DND-41 (cell line): ENCODE data around the gene FAM180A.
"Not testable (repeated sequence)": the region's sequence is repeated elsewhere in the genome, so short reads cannot be mapped to it uniquely, and the experiment has no call there.

ENCODE experiments used
- ATAC-seq: fragments of 200-7000 bp; cut with Tn5 transposase; 3 replicates; pipeline ENCODE4 v1.9.1; 2021; ENCODE audit warnings: low read depth; ENCODE audit not compliant: insufficient read depth
- DNase-seq: peaks from one replicate; pipeline ENCODE4 v3.0.0-alpha.2; 2020
- H2AFZ ChIP-seq: 2 replicates; pipeline ENCODE4 v1.6.0; 2012; ENCODE audit warnings: low read depth, low read length
- H3K27ac ChIP-seq: 2 replicates; pipeline ENCODE4 v1.5.1; 2012; ENCODE audit warnings: low read length, inconsistent platforms
- H3K27me3 ChIP-seq: fragments of 200-600 bp; sonication (generic); 2 replicates; pipeline ENCODE4 v1.6.0; 2012; ENCODE audit warnings: low read length, mild to moderate bottlenecking, inconsistent platforms; ENCODE audit not compliant: insufficient read depth, poor library complexity
- H3K36me3 ChIP-seq: 2 replicates; pipeline ENCODE4 v1.5.1; 2012; ENCODE audit warnings: low read length, inconsistent platforms; ENCODE audit not compliant: insufficient read depth
- H3K4me1 ChIP-seq: 2 replicates; pipeline ENCODE4 v1.5.1; 2012; ENCODE audit warnings: mild to moderate bottlenecking, low read length; ENCODE audit not compliant: insufficient read depth
- H3K4me2 ChIP-seq: 2 replicates; pipeline ENCODE4 v1.6.0; 2012; ENCODE audit warnings: mild to moderate bottlenecking, moderate library complexity, low read length, inconsistent platforms; ENCODE audit not compliant: insufficient read depth
- H3K4me3 ChIP-seq, 2 experiments: fragments of 200-600 bp in 1 of 2; shearing (Covaris generic) in 1 of 2; 2 replicates each; pipeline ENCODE4 v1.5.1; 2012 to 2016; ENCODE audit warnings: inconsistent platforms in 2 of 2, low read length in 2 of 2, mild to moderate bottlenecking in 2 of 2, low read depth in 1 of 2, moderate library complexity in 1 of 2
- H3K79me2 ChIP-seq: 2 replicates; pipeline ENCODE4 v1.6.0; 2012; ENCODE audit warnings: low read length, inconsistent platforms; ENCODE audit not compliant: insufficient read depth
- H3K9ac ChIP-seq: 2 replicates; pipeline ENCODE4 v1.6.0; 2012; ENCODE audit warnings: low read depth, mild to moderate bottlenecking, inconsistent platforms, low read length, moderate library complexity
- H3K9me3 ChIP-seq: 2 replicates; pipeline ENCODE4 v1.5.1; 2012; ENCODE audit warnings: low read length, moderate library complexity, mild to moderate bottlenecking, inconsistent platforms; ENCODE audit not compliant: insufficient read depth, severe bottlenecking
- H4K20me1 ChIP-seq: 2 replicates; pipeline ENCODE4 v1.6.0; 2012; ENCODE audit warnings: low read length; ENCODE audit not compliant: insufficient read depth
- CTCF ChIP-seq: IDR thresholded peaks from 2 replicates; pipeline ENCODE4 v1.5.1; 2012; ENCODE audit warnings: borderline replicate concordance, low read length, moderate library complexity, mild to moderate bottlenecking; ENCODE audit not compliant: poor library complexity, severe bottlenecking; ENCODE audit errors: extremely low read depth
- EZH2 ChIP-seq: IDR thresholded peaks from 3 replicates; pipeline ENCODE4 v1.6.1; 2012; ENCODE audit warnings: borderline replicate concordance, low read depth, mild to moderate bottlenecking, moderate library complexity, low read length, inconsistent platforms; ENCODE audit not compliant: severe bottlenecking

The FAM180A gene

GRCh38 chr7:135693558-135693957 is 55.1 kb downstream of the FAM180A start:
- Histone ChIP-seq H3K79me2 (no peaks in the 10 kb centered on the region), H3K4me3 (no peak overlapping the region), H3K36me3 (peaks cover 14% of the 10 kb centered on the region; the same call in 1 of the 2 replicates), H3K9ac (no peak overlapping the region), H3K27me3 (no peaks in the 10 kb centered on the region), H3K9me3 (no peaks in the 10 kb centered on the region), H4K20me1 (no peaks in the 10 kb centered on the region), H3K4me1 (no peaks in the 10 kb centered on the region), H3K4me2 (no peak overlapping the region), H2AFZ (no peak overlapping the region), H3K27ac (no peak overlapping the region)
- TF ChIP-seq EZH2 (no peak), CTCF (no peak)
- no peak for DNase-seq
- no peak for ATAC-seq

GRCh38 chr7:135692606-135693005 is 56.0 kb downstream of the FAM180A start:
- DNase-seq, H2AFZ ChIP-seq, H3K4me1 ChIP-seq, H3K4me3 ChIP-seq, H4K20me1 ChIP-seq, H3K27me3 ChIP-seq, ATAC-seq, H3K9ac ChIP-seq, H3K4me2 ChIP-seq, H3K79me2 ChIP-seq, H3K9me3 ChIP-seq, H3K27ac ChIP-seq: not testable (repeated sequence)
- peaks cover 14% of the 10 kb centered on the region; the same call in 1 of the 2 replicates for H3K36me3 ChIP-seq

- Histone ChIP-seq H3K27ac (no peak overlapping the region), H3K9ac (no peak overlapping the region), H3K4me2 (no peak overlapping the region), H3K79me2 (no peaks in the 10 kb centered on the region), H3K9me3 (no peaks in the 10 kb centered on the region), H3K36me3 (peaks cover 14% of the 10 kb centered on the region; the same call in 1 of the 2 replicates), H3K4me1 (no peaks in the 10 kb centered on the region), H4K20me1 (no peaks in the 10 kb centered on the region), H3K4me3 (no peak overlapping the region), H3K27me3 (no peaks in the 10 kb centered on the region), H2AFZ (no peak overlapping the region)
- ATAC-seq = no peak
- no peak for DNase-seq
- TF ChIP-seq CTCF (no peak), EZH2 (no peak)
These were observed 56.6 kb downstream of the FAM180A start for GRCh38 chr7:135692055-135692454.

GRCh38 chr7:135690566-135690965 is 58.0 kb downstream of the FAM180A start:
- no peaks in the 10 kb centered on the region for H3K27me3 ChIP-seq
- no peak overlapping the region for H3K27ac ChIP-seq
- ATAC-seq (no peak), DNase-seq (no peak)
- H3K9ac ChIP-seq = no peak overlapping the region
- H4K20me1 ChIP-seq = no peaks in the 10 kb centered on the region
- TF ChIP-seq EZH2 (no peak), CTCF (no peak)
- no peaks in the 10 kb centered on the region for H3K79me2 ChIP-seq
- H3K9me3 ChIP-seq = no peaks in the 10 kb centered on the region
- H3K4me2 ChIP-seq = no peak overlapping the region
- no peak overlapping the region for H2AFZ ChIP-seq
- H3K4me1 ChIP-seq = no peaks in the 10 kb centered on the region
- H3K4me3 ChIP-seq = no peak overlapping the region
- H3K36me3 ChIP-seq = peaks cover 14% of the 10 kb centered on the region; the same call in 1 of the 2 replicates
